ENCODE measurements around the gene PLCB4.

DNA sequence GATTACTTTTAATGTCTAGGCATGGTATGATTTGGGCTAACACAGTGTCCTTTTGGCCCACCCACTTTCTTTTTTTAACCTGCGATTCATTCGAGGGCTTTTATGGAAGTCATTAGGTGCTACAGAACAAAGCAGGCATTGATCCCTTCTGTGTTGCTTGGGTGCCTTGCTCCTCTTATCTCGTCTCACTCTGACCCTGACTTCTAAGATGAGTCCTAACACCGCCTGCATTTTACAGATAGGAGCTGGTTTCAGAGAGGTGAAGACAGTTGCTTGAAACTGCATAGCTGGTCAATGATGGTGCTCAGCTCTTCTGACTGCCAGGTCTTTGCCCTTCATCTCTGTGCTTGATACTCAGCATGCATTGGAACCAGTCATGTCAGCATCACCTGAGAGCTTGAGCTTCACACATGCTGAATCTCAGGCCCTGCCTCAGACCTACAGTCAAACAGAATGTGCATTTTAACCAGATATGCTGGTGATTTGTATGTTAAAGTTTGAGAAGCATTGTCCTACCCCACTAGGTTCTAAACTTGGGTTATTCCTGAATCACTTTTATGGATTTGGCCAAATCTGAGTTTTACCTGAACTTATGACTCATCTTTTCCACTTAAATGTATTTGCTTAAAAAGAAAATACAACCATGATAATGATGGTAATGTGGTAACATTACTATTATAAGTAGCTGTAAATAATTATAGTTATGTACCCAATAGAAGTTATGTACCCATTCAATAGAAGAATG lies 142.3 kb downstream of the PLCB4 start:
- TF ChIP-seq EP300 (IDR thresholded peaks at IDR 0.05; ENCODE audit: borderline replicate concordance in 1 of 2, low read depth in 1 of 2, low read length in 1 of 2) (no peak), EZH2phosphoT487 (IDR thresholded peaks at IDR 0.05; ENCODE audit: borderline replicate concordance, low read depth) (no peak), YY1 (IDR thresholded peaks at IDR 0.05; ENCODE audit: low read depth) (no peak), RFX5 (IDR thresholded peaks at IDR 0.05; ENCODE audit: low read length) (no peak), POLR2AphosphoS5 (IDR thresholded peaks at IDR 0.05; ENCODE audit: low read depth, low read length) (no peak), RAD21 (IDR thresholded peaks at IDR 0.05; ENCODE audit: low read length) (no peak), JUND (IDR thresholded peaks at IDR 0.05) (no peak), FOXJ3 (CRISPR knock-in tag; IDR thresholded peaks at IDR 0.05) (no peak)
- TF ChIP-seq, protein P1, sequence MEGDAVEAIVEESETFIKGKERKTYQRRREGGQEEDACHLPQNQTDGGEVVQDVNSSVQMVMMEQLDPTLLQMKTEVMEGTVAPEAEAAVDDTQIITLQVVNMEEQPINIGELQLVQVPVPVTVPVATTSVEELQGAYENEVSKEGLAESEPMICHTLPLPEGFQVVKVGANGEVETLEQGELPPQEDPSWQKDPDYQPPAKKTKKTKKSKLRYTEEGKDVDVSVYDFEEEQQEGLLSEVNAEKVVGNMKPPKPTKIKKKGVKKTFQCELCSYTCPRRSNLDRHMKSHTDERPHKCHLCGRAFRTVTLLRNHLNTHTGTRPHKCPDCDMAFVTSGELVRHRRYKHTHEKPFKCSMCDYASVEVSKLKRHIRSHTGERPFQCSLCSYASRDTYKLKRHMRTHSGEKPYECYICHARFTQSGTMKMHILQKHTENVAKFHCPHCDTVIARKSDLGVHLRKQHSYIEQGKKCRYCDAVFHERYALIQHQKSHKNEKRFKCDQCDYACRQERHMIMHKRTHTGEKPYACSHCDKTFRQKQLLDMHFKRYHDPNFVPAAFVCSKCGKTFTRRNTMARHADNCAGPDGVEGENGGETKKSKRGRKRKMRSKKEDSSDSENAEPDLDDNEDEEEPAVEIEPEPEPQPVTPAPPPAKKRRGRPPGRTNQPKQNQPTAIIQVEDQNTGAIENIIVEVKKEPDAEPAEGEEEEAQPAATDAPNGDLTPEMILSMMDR (IDR thresholded peaks at IDR 0.05) = no peak

Data from SK-N-SH (cell line).